ENCODE results near the gene KCNIP1. TPM values are rescaled to one million over a fixed set of nuclear protein-coding genes. Genes with fewer than 3 reads are reported as not detected.

Gene KCNIP1
- total and polyA plus RNA-seq, 10 of the 15 experiments (the other 5 are each of a cell fraction or from before 2014, with no cell fraction given), result not detected

DNA sequence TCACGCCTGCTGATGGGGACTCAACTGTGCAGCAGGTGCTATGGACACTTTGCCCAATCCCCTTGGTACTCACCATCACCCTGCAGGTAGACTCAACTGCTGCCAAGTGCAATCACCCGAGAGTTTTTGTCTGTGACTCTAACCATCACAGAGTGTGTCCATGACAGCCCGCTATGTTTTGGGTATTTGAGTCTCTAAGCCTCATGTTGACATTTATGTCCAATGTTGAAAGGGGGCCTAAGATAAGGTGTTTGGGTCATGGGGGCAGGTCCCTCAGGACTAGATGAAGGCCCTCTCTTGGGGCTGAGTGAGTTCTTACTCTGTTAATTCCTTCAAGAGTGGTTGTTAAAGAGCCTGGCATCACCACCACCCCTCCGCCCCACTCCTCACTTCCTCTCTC lies 235.6 kb downstream of the KCNIP1 start:
- intact Hi-C loops (cut with micrococcal nuclease; ENCODE audit: unreplicated experiment), result no loop called here
- H3K9me3 ChIP-seq (replicated peaks; ENCODE audit: control insufficient read depth, insufficient read depth, low read length), result no peaks in the 10 kb centered on the region; the same call in 2 of the 3 replicates

More for the DNA sequence above, 235.6 kb downstream of the KCNIP1 start:
- no peak overlapping the region for H2AFZ ChIP-seq (ENCODE audit: control insufficient read depth, low read depth, low read length)
- H3K4me1 ChIP-seq (ENCODE audit: control insufficient read depth, insufficient read depth, low read length), result no peaks in the 10 kb centered on the region
- DNase-seq (ENCODE audit: low read depth, low spot score) (no peak), ATAC-seq (no peak), FAIRE-seq (no peak)
- in situ Hi-C loops (cut with MboI), result no loop called here
- H3K36me3 ChIP-seq (ENCODE audit: control insufficient read depth in 2 of 2, insufficient read depth in 2 of 2, low read length in 1 of 2), result no peaks in the 10 kb centered on the region
- no peak overlapping the region for H3K9ac ChIP-seq (ENCODE audit: control insufficient read depth, insufficient read depth, low read length)
- no peaks in the 10 kb centered on the region for H3K79me2 ChIP-seq (ENCODE audit: control insufficient read depth, insufficient read depth, low read length)
- no peaks in the 10 kb centered on the region; a peak in 1 of 4 replicates for H3K27me3 ChIP-seq (replicated peaks in 1 of 2; ENCODE audit: control insufficient read depth in 2 of 2, insufficient read depth in 2 of 2, low read length in 1 of 2)
- SMC1A ChIA-PET (ENCODE audit: uncharacterized antibody, unreplicated experiment), result no interaction called here
- WGBS (ENCODE audit: insufficient coverage, insufficient replicate concordance, low lambda C conversion rate, missing lambda C conversion rate), result 44% methylated on average over 4 of the region's 4 CpGs
- no peak overlapping the region for H3K27ac ChIP-seq (ENCODE audit: control insufficient read depth, insufficient read depth)
- CTCF ChIA-PET, result no interaction called here
- H4K20me1 ChIP-seq (ENCODE audit: control insufficient read depth, insufficient read depth), result no peaks in the 10 kb centered on the region
- POLR2A ChIA-PET, result no interaction called here
- no TSS peak for BruUV-seq (replicated peaks)
- H3K4me3 ChIP-seq, result no peak overlapping the region
- RAD21 ChIA-PET (ENCODE audit: unreplicated experiment), result no interaction called here
- no peak overlapping the region for H3K4me2 ChIP-seq (ENCODE audit: control insufficient read depth, insufficient read depth)
- TF ChIP-seq ZNF592 (IDR thresholded peaks at IDR 0.05), result no peak
- TF ChIP-seq IKZF2 (IDR thresholded peaks at IDR 0.05), result no peak
- TF ChIP-seq RCOR1 (conservative IDR thresholded peaks at IDR 0.05; ENCODE audit: low read depth, low read length), result no peak
- no peak for TF ChIP-seq RELA (IDR thresholded peaks at IDR 0.05; ENCODE audit: borderline replicate concordance, partially characterized antibody)
- TF ChIP-seq TCF7 (IDR thresholded peaks at IDR 0.05; ENCODE audit: borderline replicate concordance), result no peak
- TF ChIP-seq ZNF274 (IDR thresholded peaks at IDR 0.05; ENCODE audit: insufficient read depth, insufficient read length), result no peak
- TF ChIP-seq, protein P1, sequence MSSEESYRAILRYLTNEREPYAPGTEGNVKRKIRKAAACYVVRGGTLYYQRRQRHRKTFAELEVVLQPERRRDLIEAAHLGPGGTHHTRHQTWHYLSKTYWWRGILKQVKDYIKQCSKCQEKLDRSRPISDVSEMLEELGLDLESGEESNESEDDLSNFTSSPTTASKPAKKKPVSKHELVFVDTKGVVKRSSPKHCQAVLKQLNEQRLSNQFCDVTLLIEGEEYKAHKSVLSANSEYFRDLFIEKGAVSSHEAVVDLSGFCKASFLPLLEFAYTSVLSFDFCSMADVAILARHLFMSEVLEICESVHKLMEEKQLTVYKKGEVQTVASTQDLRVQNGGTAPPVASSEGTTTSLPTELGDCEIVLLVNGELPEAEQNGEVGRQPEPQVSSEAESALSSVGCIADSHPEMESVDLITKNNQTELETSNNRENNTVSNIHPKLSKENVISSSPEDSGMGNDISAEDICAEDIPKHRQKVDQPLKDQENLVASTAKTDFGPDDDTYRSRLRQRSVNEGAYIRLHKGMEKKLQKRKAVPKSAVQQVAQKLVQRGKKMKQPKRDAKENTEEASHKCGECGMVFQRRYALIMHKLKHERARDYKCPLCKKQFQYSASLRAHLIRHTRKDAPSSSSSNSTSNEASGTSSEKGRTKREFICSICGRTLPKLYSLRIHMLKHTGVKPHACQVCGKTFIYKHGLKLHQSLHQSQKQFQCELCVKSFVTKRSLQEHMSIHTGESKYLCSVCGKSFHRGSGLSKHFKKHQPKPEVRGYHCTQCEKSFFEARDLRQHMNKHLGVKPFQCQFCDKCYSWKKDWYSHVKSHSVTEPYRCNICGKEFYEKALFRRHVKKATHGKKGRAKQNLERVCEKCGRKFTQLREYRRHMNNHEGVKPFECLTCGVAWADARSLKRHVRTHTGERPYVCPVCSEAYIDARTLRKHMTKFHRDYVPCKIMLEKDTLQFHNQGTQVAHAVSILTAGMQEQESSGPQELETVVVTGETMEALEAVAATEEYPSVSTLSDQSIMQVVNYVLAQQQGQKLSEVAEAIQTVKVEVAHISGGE (CRISPR knock-in tag; IDR thresholded peaks at IDR 0.05), result no peak
- TF ChIP-seq YY1 (IDR thresholded peaks at IDR 0.05; ENCODE audit: low read depth, low read length), result no peak
- TF ChIP-seq, protein P2, sequence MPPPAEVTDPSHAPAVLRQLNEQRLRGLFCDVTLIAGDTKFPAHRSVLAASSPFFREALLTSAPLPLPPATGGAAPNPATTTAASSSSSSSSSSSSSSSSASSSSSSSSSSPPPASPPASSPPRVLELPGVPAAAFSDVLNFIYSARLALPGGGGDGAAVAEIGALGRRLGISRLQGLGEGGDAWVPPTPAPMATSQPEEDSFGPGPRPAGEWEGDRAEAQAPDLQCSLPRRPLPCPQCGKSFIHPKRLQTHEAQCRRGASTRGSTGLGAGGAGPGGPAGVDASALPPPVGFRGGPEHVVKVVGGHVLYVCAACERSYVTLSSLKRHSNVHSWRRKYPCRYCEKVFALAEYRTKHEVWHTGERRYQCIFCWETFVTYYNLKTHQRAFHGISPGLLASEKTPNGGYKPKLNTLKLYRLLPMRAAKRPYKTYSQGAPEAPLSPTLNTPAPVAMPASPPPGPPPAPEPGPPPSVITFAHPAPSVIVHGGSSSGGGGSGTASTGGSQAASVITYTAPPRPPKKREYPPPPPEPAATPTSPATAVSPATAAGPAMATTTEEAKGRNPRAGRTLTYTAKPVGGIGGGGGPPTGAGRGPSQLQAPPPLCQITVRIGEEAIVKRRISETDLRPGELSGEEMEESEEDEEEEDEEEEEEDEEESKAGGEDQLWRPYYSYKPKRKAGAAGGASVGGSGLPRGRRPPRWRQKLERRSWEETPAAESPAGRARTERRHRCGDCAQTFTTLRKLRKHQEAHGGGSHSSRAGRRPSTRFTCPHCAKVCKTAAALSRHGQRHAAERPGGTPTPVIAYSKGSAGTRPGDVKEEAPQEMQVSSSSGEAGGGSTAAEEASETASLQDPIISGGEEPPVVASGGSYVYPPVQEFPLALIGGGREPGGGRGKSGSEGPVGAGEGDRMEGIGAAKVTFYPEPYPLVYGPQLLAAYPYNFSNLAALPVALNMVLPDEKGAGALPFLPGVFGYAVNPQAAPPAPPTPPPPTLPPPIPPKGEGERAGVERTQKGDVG (CRISPR knock-in tag; IDR thresholded peaks at IDR 0.05), result no peak
- TF ChIP-seq IKZF1 (conservative IDR thresholded peaks at IDR 0.05), result no peak
- TF ChIP-seq DPF2 (IDR thresholded peaks at IDR 0.05), result no peak
- TF ChIP-seq BRCA1 (IDR thresholded peaks at IDR 0.05; ENCODE audit: low read depth, low read length), result no peak
- TF ChIP-seq RBBP5 (conservative IDR thresholded peaks at IDR 0.05), result no peak
- no peak for TF ChIP-seq NR2C2 (IDR thresholded peaks at IDR 0.05; ENCODE audit: borderline replicate concordance, control insufficient read depth, insufficient read length, low read depth)
- no peak for TF ChIP-seq BCL11A (IDR thresholded peaks at IDR 0.05; ENCODE audit: low read depth, low read length)
- no peak for TF ChIP-seq ZZZ3 (IDR thresholded peaks at IDR 0.05; ENCODE audit: control insufficient read depth, insufficient read length, low read depth)

All from GM12878 (cell line).